ENCODE data around the gene CAMSAP1.

The CAMSAP1 gene

DNA sequence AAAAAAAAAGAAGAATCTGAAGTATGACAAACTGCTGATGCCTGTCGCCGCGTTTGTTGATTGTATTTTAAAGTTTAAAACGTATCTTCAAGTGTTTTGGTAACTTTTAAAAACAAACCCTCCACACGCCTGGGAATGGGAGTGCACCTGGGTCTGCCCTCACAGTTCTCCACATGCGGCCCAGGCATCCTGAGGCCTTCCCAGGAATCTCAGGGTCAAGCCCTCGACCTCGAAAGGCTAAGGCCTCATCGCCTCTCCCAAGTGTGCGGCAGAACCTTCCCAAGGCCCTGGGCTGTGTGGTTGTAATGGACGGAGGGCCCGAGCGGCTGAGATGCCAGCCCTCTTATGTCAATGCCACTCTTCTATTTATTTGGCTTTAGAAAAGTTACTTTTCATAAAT lies 94.4 kb downstream of the CAMSAP1 start:
- DNase-seq (ENCODE audit: low spot score), result no peak

DNA sequence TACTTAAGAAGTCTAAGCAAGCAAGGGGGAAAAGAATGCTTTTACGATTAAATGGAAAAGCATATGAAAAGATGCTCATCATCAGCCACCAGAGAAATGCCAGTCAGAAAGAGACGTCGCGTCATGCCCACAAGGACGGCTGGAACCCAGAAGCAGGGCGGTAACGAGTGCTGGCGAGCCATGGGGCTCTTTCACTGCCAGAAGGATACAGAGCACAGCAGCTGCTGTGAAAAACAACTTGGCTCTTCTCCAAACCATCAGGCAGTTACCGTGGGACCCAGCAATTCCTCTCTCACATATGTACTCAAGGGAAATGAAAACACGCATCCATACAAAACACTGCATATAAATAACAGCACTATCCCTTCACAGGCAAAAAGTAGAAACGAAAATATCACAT lies 95.5 kb downstream of the CAMSAP1 start:
- no peak for DNase-seq (ENCODE audit: low spot score)

DNA sequence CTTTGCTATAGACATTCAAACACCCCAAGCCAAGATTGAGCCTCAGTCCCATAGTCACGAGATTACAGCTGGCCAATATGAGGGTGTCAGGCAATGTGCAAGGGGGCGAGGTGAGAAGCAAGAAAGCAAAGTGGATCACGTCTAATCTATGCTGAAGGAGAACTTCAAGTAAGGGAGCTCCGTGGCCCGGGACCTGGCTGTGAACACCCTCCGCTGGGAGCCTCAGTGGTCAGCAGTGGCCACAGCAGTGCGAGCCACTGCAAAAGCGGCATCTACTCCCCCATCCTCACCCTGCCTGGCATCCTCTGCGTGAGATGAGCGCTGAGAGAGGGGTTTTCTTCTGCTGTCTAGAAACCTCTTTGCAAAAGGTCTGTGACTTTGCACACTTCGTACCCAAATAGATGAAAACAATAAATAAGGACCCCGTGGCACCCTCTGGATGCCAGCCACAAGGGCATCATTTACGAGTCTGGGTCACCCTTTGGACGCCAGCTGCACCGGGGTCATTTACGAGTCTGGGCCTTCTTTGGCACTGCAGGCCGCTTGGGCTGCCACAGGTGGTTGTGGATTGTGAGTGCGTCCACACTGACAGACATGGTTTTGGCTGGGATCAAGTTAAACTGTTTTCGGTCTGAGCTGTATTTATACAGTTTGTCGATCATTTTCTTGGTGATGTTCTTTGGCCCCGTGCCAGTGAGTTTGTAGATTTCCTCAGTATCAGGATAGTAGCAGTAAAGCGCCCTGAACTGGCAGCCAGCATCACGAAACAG lies 96.4 kb downstream of the CAMSAP1 start:
- no peak for DNase-seq (ENCODE audit: low spot score)

DNA sequence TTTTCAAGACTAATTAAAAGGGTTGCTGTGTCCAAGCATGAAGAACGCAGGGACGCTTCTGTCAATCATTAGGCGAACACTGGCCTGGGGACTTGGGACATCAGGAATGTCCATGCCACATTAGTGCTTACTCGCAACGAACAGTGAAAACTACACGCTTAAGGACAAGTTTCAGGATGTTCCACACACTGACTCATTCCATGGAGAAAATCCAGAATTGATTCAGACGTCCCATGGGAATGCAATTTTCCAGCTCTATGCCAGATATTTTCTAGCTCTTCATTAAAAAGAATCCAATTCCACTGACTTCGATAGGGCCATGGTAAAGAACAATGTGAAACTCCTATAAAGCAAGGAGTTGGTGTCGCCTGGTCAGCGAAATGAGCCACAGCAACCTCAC lies 98.2 kb downstream of the CAMSAP1 start:
- DNase-seq (ENCODE audit: low spot score), result no peak

DNA sequence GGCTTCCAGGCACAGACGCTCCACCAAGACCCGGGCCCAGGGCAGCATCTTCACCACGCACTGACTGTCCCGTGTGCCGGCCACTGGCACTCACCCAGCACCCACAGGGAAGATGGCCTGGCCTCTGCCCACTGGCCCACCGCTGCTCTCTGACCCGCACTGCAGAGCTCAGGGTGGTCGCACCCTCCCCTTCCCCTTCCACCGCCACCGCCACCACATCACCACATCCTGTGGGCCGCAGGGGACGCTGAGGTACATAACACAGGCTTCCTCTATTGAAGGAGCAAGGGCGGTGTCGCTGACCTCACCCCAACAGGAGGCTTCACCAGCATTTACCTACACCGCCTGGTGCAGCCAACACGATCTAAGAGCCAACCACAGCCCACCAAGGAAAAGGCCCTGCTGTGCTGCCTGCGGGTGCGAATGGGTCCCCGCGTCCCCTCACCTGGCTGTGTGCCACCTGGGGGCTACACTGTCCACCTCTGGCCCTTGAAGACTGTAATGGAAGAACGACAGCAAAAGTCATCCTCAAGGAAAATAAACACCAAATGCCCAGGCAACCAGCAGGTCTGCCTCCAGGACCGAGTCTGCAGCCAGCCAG lies 101.8 kb downstream of the CAMSAP1 start:
- DNase-seq (ENCODE audit: low spot score), result no peak

DNA sequence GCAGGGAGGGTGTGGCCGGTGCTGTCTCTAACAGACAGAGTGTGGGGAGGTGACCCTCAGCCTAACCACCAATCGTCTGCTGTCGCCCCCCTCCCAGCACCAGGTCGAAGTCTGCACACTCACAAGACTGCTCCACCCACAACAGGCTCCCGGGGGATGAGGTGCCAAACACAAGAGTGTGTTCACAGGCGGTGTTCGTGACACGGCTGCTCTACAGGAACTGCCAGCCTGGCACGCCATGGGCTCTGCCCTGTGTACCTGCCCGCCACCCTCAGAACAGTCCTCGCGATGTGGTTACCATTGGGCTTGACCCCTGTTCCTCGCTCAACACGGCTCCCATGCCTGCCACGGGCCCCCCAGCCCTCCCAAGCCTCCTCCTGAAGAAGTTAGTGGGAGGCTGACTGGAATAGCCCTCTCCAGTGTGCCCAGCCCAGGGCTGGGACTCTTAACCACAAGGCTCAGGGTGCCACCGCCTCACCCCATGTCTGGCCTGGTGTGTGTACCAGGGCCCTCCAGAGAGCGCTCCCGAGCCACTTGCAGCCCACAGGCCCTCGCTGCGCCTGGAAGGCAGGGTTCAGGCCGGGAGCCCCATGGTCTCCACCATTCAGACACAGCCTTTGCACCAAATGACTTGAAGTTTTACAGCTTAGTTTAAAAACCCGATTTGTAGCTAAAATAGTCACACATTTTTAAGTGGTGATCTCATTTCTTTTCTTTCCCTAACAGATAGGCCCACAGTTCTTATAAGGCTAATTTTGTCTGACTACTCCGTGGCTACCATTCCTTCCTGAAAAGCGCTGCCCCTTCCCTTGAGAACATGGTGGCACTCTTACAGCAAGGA lies 102.5 kb downstream of the CAMSAP1 start:
- no peak for DNase-seq (ENCODE audit: low spot score)

DNA sequence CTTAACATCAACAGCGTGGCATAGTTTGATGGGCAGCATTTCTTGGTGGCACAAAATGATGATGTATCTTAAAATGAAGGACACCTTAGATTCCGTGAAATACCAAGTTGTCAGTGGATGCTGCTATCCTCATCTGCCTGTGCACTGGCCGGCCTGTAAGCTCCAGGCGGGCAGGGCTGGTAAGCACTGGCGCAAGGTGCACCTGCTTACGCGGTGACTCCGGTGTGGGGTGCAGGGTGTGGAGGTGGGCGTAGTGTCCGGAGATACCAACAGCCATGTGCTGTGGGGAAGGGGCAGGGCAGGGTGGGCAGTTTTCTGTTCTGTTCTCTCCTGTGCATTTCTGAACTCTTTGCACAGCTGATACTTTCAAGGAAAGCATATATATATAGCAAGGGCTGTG lies 103.9 kb downstream of the CAMSAP1 start:
- DNase-seq (ENCODE audit: low spot score), result no peak

DNA sequence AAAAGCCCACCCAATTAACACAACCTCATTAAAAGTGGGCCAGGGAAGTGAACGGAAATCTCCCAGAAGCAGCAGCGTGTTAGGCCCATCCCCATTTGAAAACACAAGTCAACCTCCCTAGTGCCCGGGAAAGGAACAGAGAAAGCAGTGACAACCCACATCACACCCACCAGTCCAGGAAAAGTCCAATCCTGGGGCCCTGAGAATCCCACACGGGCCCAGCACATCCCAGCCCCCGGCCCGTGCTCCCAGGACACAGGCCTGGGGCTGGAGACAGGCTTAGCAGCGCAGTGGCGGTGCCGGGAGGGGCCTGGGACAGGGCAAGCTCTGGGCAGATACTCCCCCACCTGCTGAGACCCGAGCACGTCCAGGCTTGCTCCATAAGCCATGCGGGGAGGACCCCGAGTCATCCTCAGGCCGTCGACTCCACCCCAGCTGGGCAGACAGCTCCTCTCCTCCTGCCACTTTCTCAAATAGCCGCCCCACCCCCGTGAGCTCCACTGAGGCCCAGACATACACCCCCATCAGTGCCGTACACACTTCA lies 104.4 kb downstream of the CAMSAP1 start:
- no peak for DNase-seq (ENCODE audit: low spot score)

DNA sequence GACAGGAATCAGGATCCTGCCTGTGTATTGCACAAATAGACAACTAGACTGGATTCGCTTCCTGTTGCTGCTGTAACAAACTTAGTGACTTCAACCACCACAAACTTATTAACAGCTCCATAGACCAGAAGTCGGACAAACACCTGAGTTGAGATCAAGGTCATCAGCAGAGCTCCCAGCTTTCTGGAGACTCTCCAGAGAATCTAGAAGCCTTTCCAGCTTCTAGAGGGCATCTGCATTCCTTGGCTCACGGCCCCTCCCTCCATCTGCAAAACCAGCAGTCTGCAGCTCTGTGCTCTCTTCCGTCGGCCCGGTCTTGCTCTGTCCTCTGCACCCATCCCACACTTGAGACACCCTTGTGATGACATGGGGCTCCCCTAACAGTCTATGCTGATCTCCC lies 106.3 kb downstream of the CAMSAP1 start:
- DNase-seq (ENCODE audit: low spot score), result no peak

DNA sequence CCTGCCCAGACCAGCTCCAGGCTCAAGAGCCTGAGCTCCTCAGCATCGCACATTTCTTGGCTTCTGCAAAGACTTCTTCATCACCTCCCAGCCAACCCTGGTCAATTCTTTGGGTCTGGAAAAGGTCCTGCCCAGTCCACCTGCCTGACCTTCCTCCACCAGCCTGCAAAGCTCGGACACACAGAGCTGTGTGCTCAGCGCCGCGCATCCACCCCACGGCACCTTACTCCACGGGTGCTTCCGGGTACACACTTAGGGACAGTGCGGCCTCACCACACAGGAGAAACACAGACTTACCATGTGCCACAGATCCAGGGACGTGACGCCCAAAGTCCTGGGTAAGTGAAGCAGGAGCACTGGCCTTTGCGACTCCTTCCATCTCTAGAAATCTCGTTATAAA lies 108.1 kb downstream of the CAMSAP1 start:
- no peak for DNase-seq (ENCODE audit: low spot score)

DNA sequence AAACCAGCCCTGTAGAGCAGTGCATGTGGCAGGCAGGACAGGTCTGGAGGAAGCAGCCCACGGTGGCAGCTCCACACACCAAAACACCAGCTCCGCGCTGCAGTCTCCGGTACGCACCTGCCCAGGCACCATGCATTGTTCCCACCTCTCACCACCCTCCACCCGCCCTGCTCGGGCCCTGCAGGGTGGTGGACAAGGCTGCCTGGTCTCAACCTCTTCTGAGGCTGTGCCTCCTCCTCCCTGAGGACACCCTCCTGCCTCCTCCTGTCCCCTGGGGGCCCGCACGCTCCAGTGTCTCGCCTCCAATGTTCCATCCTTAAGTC lies 109.1 kb downstream of the CAMSAP1 start:
- no peak for DNase-seq (ENCODE audit: low spot score)

DNA sequence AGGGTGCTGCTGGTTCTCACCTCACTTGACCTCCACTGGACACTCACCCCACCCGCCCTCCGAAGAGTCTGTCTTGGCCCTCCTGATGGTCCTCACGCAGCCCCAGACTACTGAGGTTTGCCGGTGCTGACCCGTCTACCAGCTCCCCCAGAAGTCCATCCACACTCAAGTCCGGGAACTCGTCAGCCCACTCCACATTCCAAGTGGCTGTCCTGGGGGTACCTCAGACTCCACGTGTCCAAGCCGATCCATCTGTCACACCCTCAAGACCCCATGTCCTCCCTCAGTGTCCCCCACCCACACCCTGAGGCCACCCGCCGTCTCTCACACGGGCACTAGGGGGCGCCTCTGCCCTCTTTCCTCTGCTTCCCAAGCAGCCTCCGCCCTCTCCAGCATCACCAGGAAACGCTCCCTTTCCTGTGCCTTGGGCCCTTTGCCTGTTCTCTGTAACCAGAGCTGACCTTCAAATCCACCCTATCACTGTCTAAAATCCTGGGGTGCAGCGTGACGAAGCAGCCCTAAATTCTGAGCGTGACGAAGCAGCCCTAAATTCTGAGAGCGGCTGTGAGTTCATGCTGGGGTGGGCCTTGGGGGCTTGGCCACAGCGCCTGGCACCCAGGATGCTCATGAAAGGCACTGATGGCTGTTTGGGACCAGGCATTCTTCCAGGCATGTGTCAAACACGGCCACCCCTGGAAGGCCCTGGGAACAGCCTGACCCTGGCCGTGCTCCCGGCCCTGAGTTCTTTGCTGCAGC lies 109.7 kb downstream of the CAMSAP1 start:
- no peak for DNase-seq (ENCODE audit: low spot score)

DNA sequence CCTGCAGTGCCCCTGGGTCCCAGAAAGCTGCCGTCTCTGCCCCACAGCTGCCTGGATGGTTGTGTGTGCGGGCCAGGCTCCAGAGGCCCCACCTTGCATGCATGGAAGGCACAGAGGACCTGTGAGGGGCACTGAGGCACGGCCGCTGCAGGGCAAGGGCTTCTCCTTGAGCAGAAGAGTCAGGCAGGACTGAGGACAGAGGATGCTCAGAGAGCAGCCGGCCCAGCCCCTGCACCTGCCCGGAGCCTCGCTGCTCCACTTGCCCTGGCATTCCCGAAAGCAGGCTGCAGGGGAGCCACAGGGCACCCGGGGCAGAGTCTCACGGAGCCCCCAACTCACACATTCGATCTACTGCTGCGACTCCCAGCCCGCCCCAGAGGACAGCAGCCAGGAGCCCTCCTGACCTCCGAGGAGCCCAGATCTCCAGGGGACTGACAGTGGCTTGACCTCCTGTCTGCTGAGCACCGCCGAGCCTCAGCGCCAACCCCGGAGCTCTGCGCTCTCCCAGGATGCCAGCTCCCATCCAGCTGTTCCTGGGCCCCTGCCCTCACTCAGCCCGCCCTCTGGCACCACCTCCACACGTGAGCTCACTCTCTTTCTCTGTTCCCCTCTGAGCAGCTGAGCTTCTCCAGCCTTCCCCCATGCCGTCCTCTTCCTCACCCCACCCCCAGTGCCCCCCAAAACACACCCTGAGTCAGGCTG lies 110.4 kb downstream of the CAMSAP1 start:
- no peak for DNase-seq (ENCODE audit: low spot score)

DNA sequence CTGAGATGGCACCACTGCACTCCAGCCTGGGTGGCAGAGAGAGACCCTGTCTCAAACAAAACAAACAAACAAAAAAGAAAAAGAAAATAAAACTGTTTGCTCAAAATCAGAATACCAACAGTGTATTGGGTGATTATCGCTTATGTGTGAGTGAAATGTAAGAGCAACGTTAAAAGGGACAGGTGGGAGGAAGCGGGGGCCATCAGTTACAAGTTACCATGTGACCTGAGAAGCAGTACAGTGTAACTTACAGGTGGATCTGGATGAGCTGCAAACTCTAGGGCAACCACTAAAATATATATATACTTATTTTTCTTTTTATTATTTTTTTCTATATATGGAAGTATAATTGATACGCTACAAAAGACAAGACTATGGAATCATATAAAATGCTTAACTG lies 112.0 kb downstream of the CAMSAP1 start:
- DNase-seq (ENCODE audit: low spot score), result no peak

DNA sequence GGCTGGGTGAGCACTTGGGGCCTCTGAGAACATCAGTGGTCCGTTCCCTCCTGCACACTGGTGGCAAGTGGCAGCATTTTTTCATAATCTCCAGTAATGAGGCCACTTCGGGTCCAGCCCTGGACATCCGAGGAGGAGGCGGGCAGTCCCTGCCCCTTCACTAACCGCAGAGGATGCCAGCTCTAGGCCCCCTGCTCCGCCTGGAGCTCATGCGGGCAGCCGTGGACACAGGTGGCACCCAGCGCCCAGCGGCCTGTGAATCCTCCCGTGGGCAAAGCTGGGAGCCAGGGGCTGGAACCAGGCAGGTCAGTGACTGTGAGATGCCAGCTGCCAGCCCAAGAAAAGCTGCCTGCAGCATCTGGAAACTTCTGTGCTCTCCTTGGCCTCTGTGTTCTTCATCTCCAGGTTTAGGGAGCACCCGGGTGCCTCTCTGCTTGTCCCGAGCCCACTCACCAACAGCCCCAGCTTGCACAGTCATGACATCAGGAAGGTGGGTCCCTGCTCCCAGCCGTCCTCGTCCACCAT lies 112.9 kb downstream of the CAMSAP1 start:
- no peak for DNase-seq (ENCODE audit: low spot score)

DNA sequence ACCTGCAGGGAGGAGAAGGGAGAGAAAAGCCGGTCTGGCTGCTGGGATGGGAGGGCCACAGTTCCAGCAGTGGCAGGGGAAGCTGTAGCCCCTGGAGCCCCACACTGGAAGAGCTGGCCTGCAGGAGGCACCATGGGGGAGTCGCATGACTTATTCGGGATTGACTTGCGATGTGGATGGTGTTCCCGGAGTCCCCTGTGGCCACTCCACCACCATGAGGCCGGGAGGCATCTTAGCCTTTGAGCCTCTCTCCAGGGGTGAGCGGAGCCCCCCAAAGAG lies 113.3 kb downstream of the CAMSAP1 start:
- no peak for DNase-seq (ENCODE audit: low spot score)

DNA sequence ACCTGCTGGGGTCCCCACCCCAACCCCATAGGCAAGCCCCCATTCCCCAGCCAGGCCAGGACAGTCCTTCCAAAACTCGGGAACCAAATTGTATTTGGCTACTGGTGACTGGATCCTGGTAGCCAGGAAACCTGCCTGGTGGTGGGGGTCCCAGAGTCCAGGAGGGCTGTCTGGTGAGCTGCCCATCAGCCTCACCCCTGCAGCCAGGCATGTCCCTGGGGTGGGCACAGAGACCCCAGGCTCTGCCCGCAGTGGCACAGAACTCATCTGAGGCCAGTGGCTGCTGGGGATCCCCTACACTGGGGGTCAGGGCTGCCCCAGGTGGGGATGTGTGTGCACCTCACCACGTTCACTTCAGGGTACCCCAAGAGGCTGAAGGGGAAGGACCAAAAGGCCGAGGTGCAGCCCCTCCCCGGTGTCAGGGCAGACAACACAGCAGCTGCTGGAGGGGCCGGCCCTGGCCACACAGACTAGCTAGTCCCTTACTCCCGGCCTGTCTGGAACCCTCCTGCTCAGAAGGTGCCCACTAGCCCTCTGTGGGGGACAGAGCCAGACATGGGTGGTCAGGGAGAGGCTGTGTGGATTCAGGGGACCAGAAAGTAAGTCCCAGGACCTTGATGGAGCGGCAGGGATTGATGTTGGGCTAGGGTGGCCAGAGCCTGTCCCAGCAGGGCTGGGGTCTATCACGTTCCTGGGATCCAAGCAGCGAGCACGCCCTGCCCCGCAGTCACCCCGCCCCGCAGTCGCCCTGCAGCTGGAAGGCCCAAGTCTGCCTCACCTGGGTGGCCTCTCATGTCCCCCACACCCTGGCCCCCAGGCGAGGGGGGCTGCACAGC lies 113.9 kb downstream of the CAMSAP1 start:
- DNase-seq (ENCODE audit: low spot score), result no peak

DNA sequence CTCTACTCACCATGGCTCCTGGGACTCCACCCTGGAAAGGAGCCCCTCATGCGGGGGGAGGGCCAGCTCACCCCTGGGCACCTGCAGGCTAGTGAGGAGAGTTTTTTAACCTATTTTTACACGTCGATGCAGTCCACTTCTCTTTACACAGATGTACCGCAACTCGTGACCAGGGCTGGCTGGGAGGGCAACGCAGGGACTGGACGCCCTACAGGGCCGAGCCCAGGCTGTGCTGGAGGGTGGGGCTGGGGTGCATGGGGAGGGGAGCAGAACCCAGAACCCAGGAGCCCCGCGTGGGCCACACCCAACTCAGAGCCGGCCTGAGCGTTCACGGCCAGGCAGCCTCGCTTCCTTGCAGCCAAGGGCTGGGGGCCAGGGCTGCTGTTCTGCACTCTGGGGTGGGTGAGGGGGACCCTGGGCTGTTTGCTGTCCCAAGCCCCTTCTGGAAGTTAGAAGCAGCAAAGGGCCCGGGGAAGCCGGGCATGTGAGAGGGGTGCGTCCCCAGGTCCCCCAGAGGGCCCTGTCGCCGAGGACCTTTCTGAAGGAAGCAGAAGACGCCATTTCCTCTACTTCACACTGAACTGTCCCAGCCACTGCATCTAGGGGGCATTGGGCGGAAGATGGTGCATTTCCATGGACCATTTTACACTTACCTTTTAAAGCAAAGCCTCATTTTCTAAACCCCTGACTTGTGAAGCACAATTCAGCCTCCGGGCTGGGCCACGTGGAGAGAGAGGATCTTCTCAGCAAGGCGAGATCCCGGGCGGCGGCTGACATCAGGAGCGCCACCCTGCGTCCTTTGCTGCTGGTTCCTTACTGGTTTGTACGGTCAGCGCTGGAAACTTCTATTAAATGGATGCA lies 114.8 kb downstream of the CAMSAP1 start:
- no peak for DNase-seq (ENCODE audit: low spot score)

DNA sequence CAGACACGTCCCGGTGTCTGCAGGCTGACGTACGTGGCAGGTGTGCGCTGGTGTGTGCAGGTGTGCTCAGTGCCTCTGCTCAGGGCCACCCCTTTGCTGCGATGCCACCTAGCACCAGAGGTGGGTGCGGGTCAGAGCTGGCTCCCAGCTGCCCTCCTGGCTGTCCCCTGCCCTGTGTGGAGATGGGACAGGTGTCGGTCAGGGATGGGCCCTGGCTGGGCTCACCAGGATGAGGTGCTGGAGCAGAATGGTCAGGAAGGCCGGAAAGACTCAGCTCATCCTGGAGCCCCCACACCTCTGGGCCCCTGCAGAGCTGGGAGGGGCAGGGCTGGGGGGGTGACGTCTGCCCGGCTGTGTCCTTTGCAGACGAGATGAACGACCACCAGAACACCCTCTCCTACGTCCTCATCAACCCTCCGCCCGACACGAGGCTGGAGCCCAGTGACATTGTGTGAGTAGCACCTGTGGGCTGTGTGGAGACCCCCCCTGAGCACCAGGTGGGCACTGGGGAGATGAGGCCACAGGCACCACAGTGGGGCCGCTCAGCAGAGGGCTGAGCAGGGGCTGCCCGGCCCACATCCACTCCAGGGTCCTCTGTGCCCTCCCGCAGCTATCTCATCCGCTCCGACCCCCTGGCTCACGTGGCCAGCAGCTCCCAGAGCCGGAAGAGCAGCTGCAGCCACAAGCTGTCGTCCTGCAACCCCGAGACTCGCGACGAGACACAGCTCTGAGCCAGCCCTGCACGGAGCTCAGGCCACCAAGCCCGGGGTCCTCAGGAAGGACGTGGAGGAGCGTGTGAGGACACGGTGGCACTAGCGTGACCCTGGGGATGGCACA lies 115.7 kb downstream of the CAMSAP1 start:
- DNase-seq (ENCODE audit: low spot score), result no peak
